ENCODE measurements around the gene THOC6.

THOC6 gene

GRCh38 chr16:3009568-3010390 is 14.1 kb upstream of the THOC6 start:
- peak; percentile 65 for DNase-seq
- Mint-ChIP-seq H3K9me3 (no peaks in the 10 kb centered on the region), H3K27ac (no peak overlapping the region), H3K27me3 (ENCODE audit: low read depth, poor library complexity) (peaks cover 67% of the 10 kb centered on the region), H3K4me1 (peaks cover 54% of the 10 kb centered on the region), H3K4me3 (peak overlapping the region; percentile 42), H3K36me3 (ENCODE audit: low read depth) (no peaks in the 10 kb centered on the region)
- TF ChIP-seq CTCF (IDR thresholded peaks at IDR 0.05): no peak

- H3K27ac Mint-ChIP-seq: no peak overlapping the region
- no peak for DNase-seq
- H3K36me3 Mint-ChIP-seq (ENCODE audit: low read depth): no peaks in the 10 kb centered on the region
Measured at GRCh38 chr16:3010510-3010909, 13.3 kb upstream of the THOC6 start.

GRCh38 chr16:3012246-3012645 is 11.6 kb upstream of the THOC6 start:
- peaks cover 52% of the 10 kb centered on the region for H3K27me3 Mint-ChIP-seq (ENCODE audit: low read depth, poor library complexity)
- TF ChIP-seq CTCF (IDR thresholded peaks at IDR 0.05): no peak
- no peaks in the 10 kb centered on the region for H3K9me3 Mint-ChIP-seq
- H3K36me3 Mint-ChIP-seq (ENCODE audit: low read depth): no peaks in the 10 kb centered on the region
- H3K4me3 Mint-ChIP-seq: peak overlapping the region; percentile 68
- H3K27ac Mint-ChIP-seq: no peak overlapping the region
- peak; percentile 59 for DNase-seq
- H3K4me1 Mint-ChIP-seq: peaks cover 48% of the 10 kb centered on the region

More at GRCh38 chr16:3010510-3010909, 13.3 kb upstream of the THOC6 start:
- Mint-ChIP-seq H3K27me3 (ENCODE audit: low read depth, poor library complexity) (peaks cover 64% of the 10 kb centered on the region), H3K9me3 (no peaks in the 10 kb centered on the region), H3K4me1 (peaks cover 54% of the 10 kb centered on the region), H3K4me3 (no peak overlapping the region)
- TF ChIP-seq CTCF (IDR thresholded peaks at IDR 0.05): no peak

- H3K4me3 Mint-ChIP-seq: peak within 1 kb of the TSS; percentile 68
- H3K9me3 Mint-ChIP-seq: no peaks in the 10 kb centered on the region
- peaks cover 44% of the 10 kb centered on the region for H3K4me1 Mint-ChIP-seq
- H3K36me3 Mint-ChIP-seq (ENCODE audit: low read depth): no peaks in the 10 kb centered on the region
- no peak for DNase-seq
- peaks cover 49% of the 10 kb centered on the region for H3K27me3 Mint-ChIP-seq (ENCODE audit: low read depth, poor library complexity)
- no peak within 1 kb of the TSS for H3K27ac Mint-ChIP-seq
- no peak for TF ChIP-seq CTCF (IDR thresholded peaks at IDR 0.05)
Measured at GRCh38 chr16:3012828-3013420, 10.9 kb upstream of the THOC6 start, which contains the start of gene CLDN9. CLDN9 (plus strand) TSS chr16:3012923; CDS start chr16:3013363, 440 bp downstream.

GRCh38 chr16:3013491-3013951 is 10.3 kb upstream of the THOC6 start:
- H3K27ac Mint-ChIP-seq: no peak overlapping the region
- H3K4me1 Mint-ChIP-seq: peaks cover 44% of the 10 kb centered on the region

More at GRCh38 chr16:3013491-3013951, 10.3 kb upstream of the THOC6 start:
- H3K4me3 Mint-ChIP-seq: no peak overlapping the region
- no peaks in the 10 kb centered on the region for H3K36me3 Mint-ChIP-seq (ENCODE audit: low read depth)
- peaks cover 43% of the 10 kb centered on the region for H3K27me3 Mint-ChIP-seq (ENCODE audit: low read depth, poor library complexity)
- no peak for DNase-seq
- H3K9me3 Mint-ChIP-seq: no peaks in the 10 kb centered on the region
- no peak for TF ChIP-seq CTCF (IDR thresholded peaks at IDR 0.05)
